HCT116 (cell line): ENCODE data around the gene SOD1. TPM values are rescaled to one million over a fixed set of nuclear protein-coding genes. Genes with fewer than 3 reads are reported as not detected.

ENCODE experiments used
- ATAC-seq: fragments of 200-7000 bp; cut with Tn5 transposase; 2 replicates; pipeline ENCODE4 v1.9.1; 2020; ENCODE audit warnings: mild to moderate bottlenecking, moderate library complexity
- BruUV-seq: library from RNA; stranded (reverse); fragments of 400-500 nt; replicated peaks from 2 replicates; lab custom pipeline; 2021; lab: Mats Ljungman, UMichigan
- CTCF ChIA-PET: fragments of 300-600 bp; sonication (Branson Sonifier 250); formaldehyde crosslinking; loops from one replicate; lab custom pipeline; 2021; ENCODE audit warnings: antibody characterized with exemption; lab: Charles Lee
- POLR2A ChIA-PET: fragments of 300-600, 350-600 bp; sonication (Branson Sonifier 250); formaldehyde crosslinking; loops from one replicate; lab custom pipeline; 2021; ENCODE audit warnings: antibody characterized with exemption; lab: Charles Lee
- RAD21 ChIA-PET, 2 experiments: fragments of 300-600 bp; sonication (Branson Sonifier 250); formaldehyde crosslinking; loops; one replicate each; lab custom pipeline; 2023; ENCODE audit warnings: low total read pairs in 2 of 2; ENCODE audit not compliant: uncharacterized antibody in 2 of 2, unreplicated experiment in 2 of 2, low non-redundant PET in 1 of 2; lab: Charles Lee
- DNase-seq: peaks from one replicate; pipeline ENCODE4 v3.0.0-alpha.2; 2010; ENCODE audit warnings: low read depth, low spot score
- H2AFZ ChIP-seq: fragments of 200-600 bp; shearing (Covaris generic), sonication (generic); 2 replicates; pipeline ENCODE4 v1.6.1; 2017; ENCODE audit warnings: low read depth, mixed run types, mixed read lengths, antibody characterized with exemption, low read length; ENCODE audit not compliant: poor library complexity, severe bottlenecking
- H3K27ac ChIP-seq: 2 replicates; pipeline ENCODE4 v1.5.1; 2012; ENCODE audit warnings: low read depth, low read length
- H3K27me3 ChIP-seq: fragments of 200-600 bp; sonication (generic); 2 replicates; pipeline ENCODE4 v1.6.1; 2016; ENCODE audit warnings: mixed run types, low read length, mixed read lengths; ENCODE audit not compliant: insufficient read depth
- H3K36me3 ChIP-seq, 2 experiments: fragments of 200-500 bp in 1 of 2; fragments of 200-600 bp in 1 of 2; sonication (Bioruptor generic) in 1 of 2; sonication (generic) in 1 of 2; 2 replicates each; pipeline versions ENCODE4 v1.5.1 to v1.6.1; 2014 to 2016; ENCODE audit warnings: low read length in 2 of 2, inconsistent platforms in 1 of 2, mixed read lengths in 1 of 2, mixed run types in 1 of 2; ENCODE audit not compliant: insufficient read depth in 2 of 2, control insufficient read depth in 1 of 2
- H3K4me1 ChIP-seq, 2 experiments: fragments of 200-600 bp in 1 of 2; sonication (generic) in 1 of 2; 2 replicates each; pipeline versions ENCODE4 v1.5.1 to v1.6.1; 2012 to 2017; ENCODE audit warnings: low read length in 2 of 2, inconsistent platforms in 1 of 2, mild to moderate bottlenecking in 1 of 2, mixed read lengths in 1 of 2, mixed run types in 1 of 2, moderate library complexity in 1 of 2; ENCODE audit not compliant: insufficient read depth in 2 of 2, control insufficient read depth in 1 of 2
- H3K4me2 ChIP-seq: fragments of 200-600 bp; sonication (generic); 2 replicates; pipeline ENCODE4 v1.6.1; 2017; ENCODE audit warnings: mixed run types, low read length, mixed read lengths
- H3K4me3 ChIP-seq, 2 experiments: fragments of 200-600 bp in 1 of 2; sonication (generic) in 1 of 2; replicated peaks in 1 of 2; 2 replicates each; pipeline ENCODE4 v1.5.1; 2011 to 2016; ENCODE audit warnings: low read length in 2 of 2, control low read depth in 1 of 2, low read depth in 1 of 2, mild to moderate bottlenecking in 1 of 2, mixed read lengths in 1 of 2, mixed run types in 1 of 2
- H3K79me2 ChIP-seq: fragments of 200-600 bp; sonication (generic); 2 replicates; pipeline ENCODE4 v1.6.1; 2017; ENCODE audit warnings: mild to moderate bottlenecking, mixed run types, low read length, moderate library complexity, mixed read lengths; ENCODE audit not compliant: insufficient read depth
- H3K9ac ChIP-seq: fragments of 200-600 bp; sonication (generic); 2 replicates; pipeline ENCODE4 v1.6.1; 2016; ENCODE audit warnings: low read length, mixed read lengths
- H3K9me2 ChIP-seq: fragments of 200-600 bp; sonication (generic), shearing (Covaris generic); 2 replicates; pipeline ENCODE4 v1.6.1; 2017; ENCODE audit warnings: mixed run types, mild to moderate bottlenecking, moderate library complexity; ENCODE audit not compliant: insufficient read depth
- H3K9me3 ChIP-seq, 2 experiments: fragments of 200-500 bp in 1 of 2; fragments of 200-600 bp in 1 of 2; sonication (Bioruptor generic) in 1 of 2; sonication (generic) in 1 of 2; 2 replicates each; pipeline ENCODE4 v1.6.1; 2014 to 2017; ENCODE audit warnings: low read length in 2 of 2, mixed read lengths in 2 of 2, inconsistent platforms in 1 of 2, low read depth in 1 of 2, mild to moderate bottlenecking in 1 of 2, mixed run types in 1 of 2, moderate library complexity in 1 of 2; ENCODE audit not compliant: control insufficient read depth in 1 of 2, insufficient read depth in 1 of 2
- H4K20me1 ChIP-seq: fragments of 200-600 bp; sonication (generic), shearing (Covaris generic); 2 replicates; pipeline ENCODE4 v1.6.1; 2017; ENCODE audit warnings: mixed run types, mild to moderate bottlenecking, moderate library complexity; ENCODE audit not compliant: insufficient read depth
- CBX3 ChIP-seq: IDR thresholded peaks from 2 replicates; pipeline ENCODE4 v1.6.1; 2012; ENCODE audit warnings: low read depth
- CEBPB ChIP-seq: IDR thresholded peaks from 2 replicates; pipeline ENCODE4 v1.6.1; 2012; ENCODE audit warnings: low read depth
- EGR1 ChIP-seq: IDR thresholded peaks from 2 replicates; pipeline ENCODE4 v1.6.1; 2012; ENCODE audit warnings: low read depth
- EZH2 ChIP-seq: fragments of 200-600 bp; sonication (generic); IDR thresholded peaks from 2 replicates; pipeline ENCODE4 v1.6.1; 2017; ENCODE audit warnings: antibody characterized with exemption, mixed run types
- EZH2phosphoT487 ChIP-seq: fragments of 200-600 bp; IDR thresholded peaks from 2 replicates; pipeline ENCODE4 v1.6.1; 2018; ENCODE audit warnings: antibody characterized with exemption, borderline replicate concordance
- JUND ChIP-seq: IDR thresholded peaks from 2 replicates; pipeline ENCODE4 v1.6.1; 2012
- POLR2A ChIP-seq: IDR thresholded peaks from 2 replicates; pipeline ENCODE4 v1.7.0; 2011; ENCODE audit warnings: borderline replicate concordance; ENCODE audit not compliant: insufficient read depth, insufficient read length; ENCODE audit errors: extremely low read depth
- SIN3A ChIP-seq: IDR thresholded peaks from 2 replicates; pipeline ENCODE4 v1.6.1; 2012; ENCODE audit warnings: low read depth
- SP1 ChIP-seq: IDR thresholded peaks from 2 replicates; pipeline ENCODE4 v1.6.1; 2012; ENCODE audit warnings: low read depth
- SRF ChIP-seq: IDR thresholded peaks from 2 replicates; pipeline ENCODE4 v1.6.1; 2012; ENCODE audit warnings: low read depth
- TCF7L2 ChIP-seq: IDR thresholded peaks from 2 replicates; pipeline ENCODE4 v1.7.0; 2011; ENCODE audit warnings: borderline replicate concordance, inconsistent platforms; ENCODE audit not compliant: insufficient read depth, insufficient read length; ENCODE audit errors: extremely low read depth
- YY1 ChIP-seq: IDR thresholded peaks from 2 replicates; pipeline ENCODE4 v1.6.1; 2011; ENCODE audit warnings: low read length, low read depth, moderate library complexity, mild to moderate bottlenecking; ENCODE audit not compliant: insufficient replicate concordance; ENCODE audit errors: extremely low read depth
- intact Hi-C: fragments of 100-400 bp; cut with micrococcal nuclease; formaldehyde crosslinking; loops from 2 replicates; pipeline ENCODE4 v1.10.0; 2022
- total RNA-seq: library from RNA; stranded (reverse); gene quantifications from one replicate; pipeline ENCODE4 v1.2.1, GENCODE V29; 2021; ENCODE audit not compliant: unreplicated experiment
- TF ChIP-seq, protein P1 (sequence below): IDR thresholded peaks from 2 replicates; pipeline ENCODE4 v1.6.1; 2011; ENCODE audit warnings: mild to moderate bottlenecking, low read length, moderate library complexity; ENCODE audit not compliant: insufficient replicate concordance; ENCODE audit errors: extremely low read depth
- TF ChIP-seq, protein P2 (sequence below), 3 experiments: fragments of 200-600 bp in 1 of 3; sonication (generic) in 1 of 3; IDR thresholded peaks in 2 of 3; conservative IDR thresholded peaks in 1 of 3; 2 replicates each; pipeline ENCODE4 v1.5.1; 2012 to 2017; ENCODE audit warnings: low read depth in 2 of 3, low read length in 2 of 3, antibody characterized with exemption in 1 of 3, borderline replicate concordance in 1 of 3, control low read depth in 1 of 3, mild to moderate bottlenecking in 1 of 3, mixed read lengths in 1 of 3, mixed run types in 1 of 3, moderate library complexity in 1 of 3; ENCODE audit not compliant: insufficient read depth in 1 of 3
- TF ChIP-seq, protein P3 (sequence below): IDR thresholded peaks from 2 replicates; pipeline ENCODE4 v1.6.1; 2012; ENCODE audit warnings: low read depth

Gene SOD1
- total RNA-seq, 1 experiment from 2014 or later, result 419 TPM

DNA sequence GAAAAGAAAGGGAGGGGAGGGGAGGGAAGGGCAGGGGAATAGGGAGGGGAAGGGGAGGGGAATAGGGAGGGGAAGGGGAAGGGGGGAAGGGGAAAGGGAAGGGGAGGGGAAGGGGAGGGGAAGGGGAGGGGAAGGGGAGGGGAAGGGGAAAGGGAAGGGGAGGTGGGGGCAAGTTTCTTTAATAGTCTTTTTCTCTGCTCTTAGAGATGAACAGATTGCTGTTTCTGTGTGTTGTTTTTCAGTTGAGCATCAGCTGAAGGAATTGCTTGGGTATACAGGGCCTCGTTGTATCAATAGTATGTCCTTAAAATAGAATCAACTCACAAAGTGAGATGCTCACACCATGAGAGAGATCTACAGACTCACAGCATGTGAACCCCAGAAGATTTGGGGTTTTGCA lies 44.8 kb upstream of the SOD1 start:
- Histone ChIP-seq H3K27me3 (no peaks in the 10 kb centered on the region), H3K9me2 (no peaks in the 10 kb centered on the region), H3K4me3 (no peak overlapping the region), H3K9me3 (no peaks in the 10 kb centered on the region), H3K9ac (no peak overlapping the region), H3K27ac (no peak overlapping the region), H4K20me1 (no peaks in the 10 kb centered on the region), H3K36me3 (no peaks in the 10 kb centered on the region), H3K4me1 (peaks cover 2 to 7% of the 10 kb centered on the region in 2 experiments; a peak in 2 of 4 replicates), H3K4me2 (no peak overlapping the region), H2AFZ (no peak overlapping the region), H3K79me2 (no peaks in the 10 kb centered on the region)
- ChIA-PET POLR2A (no interaction called here), CTCF (no interaction called here), RAD21 (no interaction called here)
- no peak for ATAC-seq
- DNase-seq, result no peak
- no TSS peak for BruUV-seq
- no peak for TF ChIP-seq EZH2
- TF ChIP-seq, protein P1, sequence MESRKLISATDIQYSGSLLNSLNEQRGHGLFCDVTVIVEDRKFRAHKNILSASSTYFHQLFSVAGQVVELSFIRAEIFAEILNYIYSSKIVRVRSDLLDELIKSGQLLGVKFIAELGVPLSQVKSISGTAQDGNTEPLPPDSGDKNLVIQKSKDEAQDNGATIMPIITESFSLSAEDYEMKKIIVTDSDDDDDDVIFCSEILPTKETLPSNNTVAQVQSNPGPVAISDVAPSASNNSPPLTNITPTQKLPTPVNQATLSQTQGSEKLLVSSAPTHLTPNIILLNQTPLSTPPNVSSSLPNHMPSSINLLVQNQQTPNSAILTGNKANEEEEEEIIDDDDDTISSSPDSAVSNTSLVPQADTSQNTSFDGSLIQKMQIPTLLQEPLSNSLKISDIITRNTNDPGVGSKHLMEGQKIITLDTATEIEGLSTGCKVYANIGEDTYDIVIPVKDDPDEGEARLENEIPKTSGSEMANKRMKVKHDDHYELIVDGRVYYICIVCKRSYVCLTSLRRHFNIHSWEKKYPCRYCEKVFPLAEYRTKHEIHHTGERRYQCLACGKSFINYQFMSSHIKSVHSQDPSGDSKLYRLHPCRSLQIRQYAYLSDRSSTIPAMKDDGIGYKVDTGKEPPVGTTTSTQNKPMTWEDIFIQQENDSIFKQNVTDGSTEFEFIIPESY, result no peak
- TF ChIP-seq POLR2A, result no peak
- TF ChIP-seq JUND, result no peak
- no peak for TF ChIP-seq CBX3
- no peak for TF ChIP-seq SRF
- TF ChIP-seq SIN3A, result no peak
- intact Hi-C loops, result no loop called here

DNA sequence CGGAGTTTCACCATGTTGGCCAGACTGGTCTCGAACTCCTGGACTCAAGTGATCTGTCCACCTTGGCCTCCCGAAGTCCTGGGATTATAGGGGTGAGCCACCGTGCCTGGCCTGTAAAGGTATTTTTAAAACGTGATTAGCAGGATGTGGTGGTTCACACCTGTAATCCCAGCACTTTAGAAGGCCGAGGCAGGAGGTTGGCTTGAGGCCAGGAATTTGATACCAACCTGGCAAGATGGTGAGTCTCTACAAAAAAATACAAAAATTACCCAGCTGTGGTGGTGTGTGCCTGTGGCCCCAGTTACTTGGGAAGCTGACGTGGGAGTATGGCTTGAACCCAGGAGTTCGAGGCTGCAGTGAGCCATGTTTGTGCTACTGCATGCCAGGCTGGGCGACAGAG lies 43.3 kb upstream of the SOD1 start:
- Histone ChIP-seq H3K27ac (no peak overlapping the region), H2AFZ (no peak overlapping the region), H3K4me1 (peaks cover 2 to 7% of the 10 kb centered on the region in 2 experiments; a peak in 2 of 4 replicates), H3K9me2 (no peaks in the 10 kb centered on the region), H3K4me2 (no peak overlapping the region), H4K20me1 (no peaks in the 10 kb centered on the region), H3K27me3 (no peaks in the 10 kb centered on the region), H3K9ac (no peak overlapping the region), H3K36me3 (no peaks in the 10 kb centered on the region), H3K79me2 (no peaks in the 10 kb centered on the region), H3K4me3 (no peak overlapping the region), H3K9me3 (no peaks in the 10 kb centered on the region)
- ATAC-seq (no peak), DNase-seq (no peak)
- ChIA-PET CTCF (no interaction called here), POLR2A (no interaction called here), RAD21 (no interaction called here)
- BruUV-seq, result no TSS peak
- intact Hi-C loops, result no loop called here
- no peak for TF ChIP-seq SP1
- no peak for TF ChIP-seq YY1
- no peak for TF ChIP-seq CEBPB
- no peak for TF ChIP-seq EZH2phosphoT487
- TF ChIP-seq TCF7L2, result no peak
- no peak for TF ChIP-seq JUND
- TF ChIP-seq, protein P2, sequence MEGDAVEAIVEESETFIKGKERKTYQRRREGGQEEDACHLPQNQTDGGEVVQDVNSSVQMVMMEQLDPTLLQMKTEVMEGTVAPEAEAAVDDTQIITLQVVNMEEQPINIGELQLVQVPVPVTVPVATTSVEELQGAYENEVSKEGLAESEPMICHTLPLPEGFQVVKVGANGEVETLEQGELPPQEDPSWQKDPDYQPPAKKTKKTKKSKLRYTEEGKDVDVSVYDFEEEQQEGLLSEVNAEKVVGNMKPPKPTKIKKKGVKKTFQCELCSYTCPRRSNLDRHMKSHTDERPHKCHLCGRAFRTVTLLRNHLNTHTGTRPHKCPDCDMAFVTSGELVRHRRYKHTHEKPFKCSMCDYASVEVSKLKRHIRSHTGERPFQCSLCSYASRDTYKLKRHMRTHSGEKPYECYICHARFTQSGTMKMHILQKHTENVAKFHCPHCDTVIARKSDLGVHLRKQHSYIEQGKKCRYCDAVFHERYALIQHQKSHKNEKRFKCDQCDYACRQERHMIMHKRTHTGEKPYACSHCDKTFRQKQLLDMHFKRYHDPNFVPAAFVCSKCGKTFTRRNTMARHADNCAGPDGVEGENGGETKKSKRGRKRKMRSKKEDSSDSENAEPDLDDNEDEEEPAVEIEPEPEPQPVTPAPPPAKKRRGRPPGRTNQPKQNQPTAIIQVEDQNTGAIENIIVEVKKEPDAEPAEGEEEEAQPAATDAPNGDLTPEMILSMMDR (IDR thresholded peaks at IDR 0.05 in 2 of 3, conservative IDR thresholded peaks at IDR 0.05 in 1 of 3; ENCODE audit: borderline replicate concordance in 1 of 3, insufficient read depth in 1 of 3, low read depth in 2 of 3, low read length in 2 of 3), result no peak
- TF ChIP-seq EGR1, result no peak
- TF ChIP-seq, protein P3, sequence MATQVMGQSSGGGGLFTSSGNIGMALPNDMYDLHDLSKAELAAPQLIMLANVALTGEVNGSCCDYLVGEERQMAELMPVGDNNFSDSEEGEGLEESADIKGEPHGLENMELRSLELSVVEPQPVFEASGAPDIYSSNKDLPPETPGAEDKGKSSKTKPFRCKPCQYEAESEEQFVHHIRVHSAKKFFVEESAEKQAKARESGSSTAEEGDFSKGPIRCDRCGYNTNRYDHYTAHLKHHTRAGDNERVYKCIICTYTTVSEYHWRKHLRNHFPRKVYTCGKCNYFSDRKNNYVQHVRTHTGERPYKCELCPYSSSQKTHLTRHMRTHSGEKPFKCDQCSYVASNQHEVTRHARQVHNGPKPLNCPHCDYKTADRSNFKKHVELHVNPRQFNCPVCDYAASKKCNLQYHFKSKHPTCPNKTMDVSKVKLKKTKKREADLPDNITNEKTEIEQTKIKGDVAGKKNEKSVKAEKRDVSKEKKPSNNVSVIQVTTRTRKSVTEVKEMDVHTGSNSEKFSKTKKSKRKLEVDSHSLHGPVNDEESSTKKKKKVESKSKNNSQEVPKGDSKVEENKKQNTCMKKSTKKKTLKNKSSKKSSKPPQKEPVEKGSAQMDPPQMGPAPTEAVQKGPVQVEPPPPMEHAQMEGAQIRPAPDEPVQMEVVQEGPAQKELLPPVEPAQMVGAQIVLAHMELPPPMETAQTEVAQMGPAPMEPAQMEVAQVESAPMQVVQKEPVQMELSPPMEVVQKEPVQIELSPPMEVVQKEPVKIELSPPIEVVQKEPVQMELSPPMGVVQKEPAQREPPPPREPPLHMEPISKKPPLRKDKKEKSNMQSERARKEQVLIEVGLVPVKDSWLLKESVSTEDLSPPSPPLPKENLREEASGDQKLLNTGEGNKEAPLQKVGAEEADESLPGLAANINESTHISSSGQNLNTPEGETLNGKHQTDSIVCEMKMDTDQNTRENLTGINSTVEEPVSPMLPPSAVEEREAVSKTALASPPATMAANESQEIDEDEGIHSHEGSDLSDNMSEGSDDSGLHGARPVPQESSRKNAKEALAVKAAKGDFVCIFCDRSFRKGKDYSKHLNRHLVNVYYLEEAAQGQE, result no peak
